Transverse colon (tissue), 4 donors: ENCODE data around the gene PIEZO2. TPM values are rescaled to one million over a fixed set of nuclear protein-coding genes. Genes with fewer than 3 reads are reported as not detected.
A peak's percentile ranks its signal among the peaks of the same experiment; 100 is the strongest.

Experiments used
- DNase-seq: peaks from one replicate; pipeline ENCODE4 v3.0.0-alpha.2; 2019
- H3K27ac ChIP-seq, 4 donors: fragments of 200-600 bp; sonication (generic); 2 replicates each; pipeline ENCODE4 v1.5.1; 2016 to 2018; ENCODE audit warnings: inconsistent platforms in 4 of 4
- H3K27me3 ChIP-seq: fragments of 200-600 bp; sonication (generic); 2 replicates; pipeline ENCODE4 v1.5.1; 2017; ENCODE audit warnings: inconsistent platforms
- H3K36me3 ChIP-seq, 4 donors: fragments of 200-600 bp; sonication (generic); 2 replicates each; pipeline ENCODE4 v1.5.1; 2017 to 2019; ENCODE audit warnings: inconsistent platforms in 4 of 4
- H3K4me1 ChIP-seq, 4 donors: fragments of 200-600 bp; sonication (generic); 2 replicates each; pipeline ENCODE4 v1.5.1; 2017 to 2020; ENCODE audit warnings: inconsistent platforms in 4 of 4
- H3K4me3 ChIP-seq, 4 donors: fragments of 200-600 bp; sonication (generic); 1 replicate in 1 of 4; 2 replicates in 3 of 4; pipeline versions ENCODE4 v1.5.1 to v1.6.1; 2017 to 2019; ENCODE audit warnings: inconsistent platforms in 4 of 4
- H3K9me3 ChIP-seq, 2 donors: fragments of 200-600 bp; sonication (generic); 2 replicates each; pipeline ENCODE4 v1.5.1; 2017 to 2019; ENCODE audit warnings: inconsistent platforms in 2 of 2
- EP300 ChIP-seq: sonication (generic); formaldehyde crosslinking; IDR thresholded peaks from one replicate; pipeline ENCODE4 v1.6.1; 2017; ENCODE audit warnings: antibody characterized with exemption, low read depth
- POLR2A ChIP-seq: fragments of 450-650 bp; IDR thresholded peaks from one replicate; pipeline ENCODE4 v1.6.1; 2016; ENCODE audit warnings: antibody characterized with exemption, mild to moderate bottlenecking, moderate library complexity
- POLR2AphosphoS5 ChIP-seq, 3 donors: sonication (generic); formaldehyde crosslinking; IDR thresholded peaks; one replicate each; pipeline ENCODE4 v1.6.1; 2016; ENCODE audit warnings: antibody characterized with exemption in 3 of 3
- WGBS, 2 donors: methylation state at CpG; one replicate each; pipeline ENCODE4 v1.1.5; 2018; ENCODE audit warnings: low coverage in 1 of 2; 5-methylcytosine and 5-hydroxymethylcytosine counted together
- in situ Hi-C, 4 donors: fragments of 200-750 bp; cut with MboI; loops; one replicate each; pipeline versions ENCODE4 v1.15.0 to v1.15.1; 2017; ENCODE audit warnings: low sequenced_read_pairs in 3 of 4, low pct_ligation_motif_present in 1 of 4, low pct_unique_long_range_greater_than_20kb in 1 of 4
- intact Hi-C: fragments of 100-400 bp; cut with DNase I; formaldehyde crosslinking; loops from one replicate; pipeline ENCODE4 v1.15.1; 2023; ENCODE audit warnings: low total_unique reads
- total RNA-seq, 4 donors: library from RNA; depleted of rRNA; stranded (reverse); fragments of >200 nt; gene quantifications; one replicate each; pipeline ENCODE4 v1.1.0, GENCODE V29; 2016
- TF ChIP-seq, protein P1 (sequence below), 5 experiments: fragments of 200-600 bp in 3 of 5; fragments of 450-650 bp in 2 of 5; sonication (generic) in 3 of 5; IDR thresholded peaks; 1 replicate in 2 of 5; 2 replicates in 3 of 5; pipeline ENCODE4 v1.5.1; 2016 to 2017; ENCODE audit warnings: antibody characterized with exemption in 5 of 5, inconsistent platforms in 3 of 5, mild to moderate bottlenecking in 2 of 5, moderate library complexity in 1 of 5

PIEZO2 gene
- total RNA-seq, 4 donors from 2014 or later = 2.9 to 7.5 (median 4.5) TPM

DNA sequence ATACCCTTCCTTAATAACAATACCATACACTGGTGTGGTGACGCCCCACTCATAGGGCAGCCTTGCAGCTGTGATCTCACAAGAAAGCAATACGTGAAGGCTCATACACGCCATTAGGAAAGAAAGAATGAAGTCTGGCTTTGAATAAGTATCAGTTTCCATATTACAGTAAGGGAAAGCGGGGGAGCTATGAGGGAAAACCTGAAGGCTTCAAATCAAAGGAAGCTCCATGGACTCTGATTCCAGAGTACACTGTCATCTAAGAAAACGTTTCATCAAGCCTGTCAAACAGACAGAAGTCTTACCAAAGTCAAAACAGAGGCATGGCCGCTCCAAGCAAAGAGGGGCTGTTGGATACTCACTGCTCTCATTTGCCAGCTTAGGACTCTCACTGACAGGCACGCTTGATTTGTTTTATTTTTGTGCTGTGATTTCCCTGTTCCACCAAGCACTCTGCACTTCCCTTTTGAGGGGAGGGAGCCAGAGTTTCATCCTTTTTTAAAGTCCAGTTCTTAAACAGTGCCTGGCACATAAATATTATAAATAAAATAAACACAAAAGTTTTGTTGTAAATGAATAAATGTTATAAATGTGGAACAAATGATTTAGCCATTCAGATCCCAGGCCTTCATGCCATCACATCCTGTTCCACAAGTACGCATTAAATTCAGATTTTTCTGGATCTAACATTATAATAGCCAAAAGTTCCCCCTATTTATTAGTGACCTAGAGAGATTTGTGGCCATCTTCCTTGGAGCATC, 221.2 kb downstream of the PIEZO2 start:
- Histone ChIP-seq H3K4me1 (peaks cover 0 to 26% (median 5%) of the 10 kb centered on the region in 4 donors), H3K27me3 (no peaks in the 10 kb centered on the region), H3K27ac (peak overlapping the region; percentile 15 to 56 (median 54)), H3K4me3 (no peak overlapping the region), H3K36me3 (no peaks in the 10 kb centered on the region), H3K9me3 (no peaks in the 10 kb centered on the region)
- no peak for TF ChIP-seq EP300
- TF ChIP-seq, protein P1, sequence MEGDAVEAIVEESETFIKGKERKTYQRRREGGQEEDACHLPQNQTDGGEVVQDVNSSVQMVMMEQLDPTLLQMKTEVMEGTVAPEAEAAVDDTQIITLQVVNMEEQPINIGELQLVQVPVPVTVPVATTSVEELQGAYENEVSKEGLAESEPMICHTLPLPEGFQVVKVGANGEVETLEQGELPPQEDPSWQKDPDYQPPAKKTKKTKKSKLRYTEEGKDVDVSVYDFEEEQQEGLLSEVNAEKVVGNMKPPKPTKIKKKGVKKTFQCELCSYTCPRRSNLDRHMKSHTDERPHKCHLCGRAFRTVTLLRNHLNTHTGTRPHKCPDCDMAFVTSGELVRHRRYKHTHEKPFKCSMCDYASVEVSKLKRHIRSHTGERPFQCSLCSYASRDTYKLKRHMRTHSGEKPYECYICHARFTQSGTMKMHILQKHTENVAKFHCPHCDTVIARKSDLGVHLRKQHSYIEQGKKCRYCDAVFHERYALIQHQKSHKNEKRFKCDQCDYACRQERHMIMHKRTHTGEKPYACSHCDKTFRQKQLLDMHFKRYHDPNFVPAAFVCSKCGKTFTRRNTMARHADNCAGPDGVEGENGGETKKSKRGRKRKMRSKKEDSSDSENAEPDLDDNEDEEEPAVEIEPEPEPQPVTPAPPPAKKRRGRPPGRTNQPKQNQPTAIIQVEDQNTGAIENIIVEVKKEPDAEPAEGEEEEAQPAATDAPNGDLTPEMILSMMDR (IDR thresholded peaks at IDR 0.05) = no peak
- TF ChIP-seq POLR2AphosphoS5 (IDR thresholded peaks at IDR 0.05) = no peak
- TF ChIP-seq POLR2A = no peak
- no peak for DNase-seq
- in situ Hi-C loops (no loop called here), intact Hi-C loops (no loop called here)
- WGBS, 2 donors = 44 to 61% methylated on average over 5 to 8 of the region's 8 CpGs

DNA sequence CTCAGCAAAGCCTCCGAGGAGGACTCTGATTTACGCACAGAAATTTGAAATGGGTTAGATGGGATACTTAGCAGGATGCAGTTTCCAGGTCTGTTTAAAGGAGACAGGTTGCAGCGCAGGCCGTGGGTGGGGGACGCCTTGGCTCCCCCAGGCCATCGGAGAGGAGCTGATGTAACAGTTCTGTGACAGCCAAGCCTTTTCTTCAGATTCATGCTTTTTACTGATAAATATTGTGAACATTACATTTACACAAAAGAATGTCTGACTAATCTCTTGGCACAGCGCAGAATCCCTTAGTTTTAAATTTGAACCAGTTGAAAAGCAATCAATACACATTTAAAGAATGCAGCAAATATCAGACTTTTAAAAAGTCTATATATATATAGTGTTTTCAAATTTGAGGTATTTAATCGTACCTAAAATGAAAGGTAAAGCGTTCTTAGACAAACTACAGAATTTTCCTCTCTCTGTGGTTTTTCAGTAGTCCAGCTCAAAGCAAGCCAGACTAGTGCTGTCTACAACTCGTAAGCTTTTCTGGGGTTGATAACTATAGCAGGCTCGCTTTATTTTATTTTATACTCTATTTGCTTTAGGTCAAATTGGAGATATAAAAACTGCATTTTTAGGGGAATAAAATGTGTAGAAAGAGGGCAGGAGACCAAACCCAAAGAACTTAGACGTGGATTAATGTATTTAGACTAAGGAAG, 221.9 kb downstream of the PIEZO2 start:
- in situ Hi-C loops = no loop called here
- DNase-seq = no peak
- WGBS, 2 donors = 68 to 74% methylated on average over 9 to 12 of the region's 12 CpGs

DNA sequence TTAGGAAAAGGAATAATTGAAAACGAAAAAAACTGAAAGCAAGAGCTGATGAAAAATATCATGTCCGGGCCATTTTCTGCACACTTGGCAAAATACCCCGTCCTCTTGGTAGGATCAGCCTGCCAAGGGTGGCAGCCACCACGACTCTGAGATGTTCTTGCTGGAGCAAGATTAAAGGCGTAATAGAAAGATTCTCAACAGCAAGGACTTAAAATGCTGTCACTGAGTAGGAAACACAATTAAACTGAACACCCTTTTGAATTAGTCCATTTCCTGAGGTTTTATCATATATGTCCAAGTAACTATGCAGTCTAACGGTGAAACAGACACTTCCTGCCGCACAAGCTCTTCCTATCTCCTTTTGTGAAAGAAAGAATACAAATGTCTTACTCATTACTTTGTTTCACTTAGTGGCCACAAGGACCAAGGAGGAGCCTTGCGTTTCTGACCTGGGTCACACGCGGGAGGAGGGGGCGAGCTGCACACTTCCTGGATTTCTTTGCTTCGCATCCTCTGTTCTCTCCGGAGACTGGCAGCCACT, 222.7 kb downstream of the PIEZO2 start:
- intact Hi-C loops = no loop called here

More for the DNA sequence above, 221.9 kb downstream of the PIEZO2 start:
- H3K9me3 ChIP-seq = no peaks in the 10 kb centered on the region
- H3K4me3 ChIP-seq = no peak overlapping the region
- no peaks in the 10 kb centered on the region for H3K36me3 ChIP-seq
- H3K4me1 ChIP-seq = peaks cover 0 to 26% (median 5%) of the 10 kb centered on the region in 4 donors
- peak overlapping the region; percentile 43 to 56 (median 54) for H3K27ac ChIP-seq
- no peaks in the 10 kb centered on the region for H3K27me3 ChIP-seq
- intact Hi-C loops = no loop called here
- TF ChIP-seq, protein P1 (IDR thresholded peaks at IDR 0.05) = no peak
- TF ChIP-seq POLR2AphosphoS5 (IDR thresholded peaks at IDR 0.05) (no peak), POLR2A (no peak), EP300 (no peak)

DNA sequence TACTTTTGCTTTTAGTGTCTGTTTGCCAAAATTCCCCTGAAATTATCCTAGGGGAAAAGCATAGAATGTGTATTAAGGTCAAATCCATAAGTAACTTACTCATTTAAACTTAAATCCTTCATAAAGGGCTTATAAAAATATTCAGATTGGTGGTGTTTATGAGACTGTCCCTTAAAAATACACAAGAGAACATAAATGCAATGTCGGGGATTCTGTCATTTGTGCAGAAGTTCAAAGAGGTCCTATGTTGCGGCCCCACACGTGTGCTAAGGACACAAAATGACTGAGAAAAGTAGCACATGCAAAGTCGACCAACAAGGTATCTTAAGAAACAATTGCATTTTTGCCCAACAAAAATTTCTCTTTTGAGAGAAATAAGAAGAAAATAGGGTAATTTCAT, 225.1 kb downstream of the PIEZO2 start:
- Histone ChIP-seq H3K27ac (no peak overlapping the region), H3K4me1 (peaks cover 0 to 26% (median 5%) of the 10 kb centered on the region in 4 donors), H3K36me3 (no peaks in the 10 kb centered on the region), H3K27me3 (no peaks in the 10 kb centered on the region), H3K4me3 (no peak overlapping the region), H3K9me3 (no peaks in the 10 kb centered on the region)
- 83 to 93% methylated on average over 4 of the region's 4 CpGs for WGBS, 2 donors
- DNase-seq = no peak
- TF ChIP-seq EP300 = no peak
- no peak for TF ChIP-seq POLR2AphosphoS5 (IDR thresholded peaks at IDR 0.05)
- TF ChIP-seq POLR2A = no peak
- TF ChIP-seq, protein P1 (IDR thresholded peaks at IDR 0.05) = no peak
- intact Hi-C loops = no loop called here
- in situ Hi-C loops = no loop called here

More for the DNA sequence above, 222.7 kb downstream of the PIEZO2 start:
- in situ Hi-C loops = no loop called here
- 66 to 67% methylated on average over 13 of the region's 13 CpGs for WGBS, 2 donors
- Histone ChIP-seq H3K9me3 (no peaks in the 10 kb centered on the region), H3K36me3 (no peaks in the 10 kb centered on the region), H3K4me3 (no peak overlapping the region), H3K4me1 (peaks cover 0 to 26% (median 5%) of the 10 kb centered on the region in 4 donors), H3K27me3 (no peaks in the 10 kb centered on the region), H3K27ac (peak overlapping the region; percentile 43 to 56 (median 54))
- TF ChIP-seq POLR2AphosphoS5 (IDR thresholded peaks at IDR 0.05) (no peak), POLR2A (no peak), EP300 (no peak)
- TF ChIP-seq, protein P1 (IDR thresholded peaks at IDR 0.05) = no peak
- DNase-seq = no peak
